KG1 (cell line): ENCODE data around the gene ZFP69B.
"Not testable (repeated sequence)": the region's sequence is repeated elsewhere in the genome, so short reads cannot be mapped to it uniquely, and the experiment has no call there.

Source experiments
- DNase-seq: peaks from one replicate; lab custom pipeline; 2025; lab: John Stamatoyannopoulos, UW

ZFP69B gene

DNA sequence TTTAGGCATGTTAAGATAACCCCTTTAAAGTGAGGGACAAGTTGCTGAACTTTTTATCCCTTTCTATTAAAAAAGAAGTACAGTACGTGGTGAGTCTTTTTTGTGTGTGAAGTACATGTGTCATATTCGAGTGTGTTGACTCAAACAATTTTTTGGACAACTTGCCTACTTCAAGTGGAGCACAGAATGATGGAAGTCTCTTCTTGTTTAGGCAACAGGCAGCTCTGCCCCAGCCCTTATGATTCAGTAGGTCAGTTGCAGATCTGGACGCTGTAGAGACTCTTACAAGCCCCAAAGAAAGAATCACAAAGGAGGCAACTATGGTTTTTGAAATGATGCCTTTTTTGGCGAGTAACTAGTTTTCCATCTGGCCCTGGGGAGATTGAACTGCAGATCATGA lies 14.4 kb upstream of the ZFP69B start:
- no peak for DNase-seq

DNA sequence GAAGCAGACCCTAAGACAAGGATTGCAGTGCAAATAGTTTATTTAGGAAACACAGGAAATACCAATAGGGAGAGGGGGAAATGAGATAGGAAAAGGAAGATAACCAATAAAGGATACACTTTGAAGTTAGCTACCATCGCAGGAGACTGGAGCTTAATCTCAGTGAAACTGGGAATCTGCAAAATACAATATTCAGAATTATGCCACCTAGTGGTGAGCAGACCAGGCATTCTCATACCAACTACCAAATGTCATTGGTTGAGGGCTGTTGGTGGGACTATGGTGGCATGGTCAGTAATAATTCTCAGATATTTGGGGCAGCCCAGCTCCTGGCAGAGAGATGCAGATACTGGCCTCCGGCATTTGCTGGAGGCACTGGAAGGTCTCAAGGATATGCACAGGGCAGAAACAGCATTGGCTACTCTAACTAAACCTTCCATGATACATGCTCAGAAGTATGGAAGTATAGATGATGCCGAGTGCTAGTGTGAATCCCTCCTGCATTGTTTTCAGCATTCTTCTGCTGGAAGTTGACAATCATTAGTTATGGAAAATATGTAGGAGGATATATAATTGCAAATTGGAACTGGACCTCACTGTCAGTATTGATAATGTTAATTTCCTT lies 11.8 kb upstream of the ZFP69B start:
- DNase-seq, result no peak

DNA sequence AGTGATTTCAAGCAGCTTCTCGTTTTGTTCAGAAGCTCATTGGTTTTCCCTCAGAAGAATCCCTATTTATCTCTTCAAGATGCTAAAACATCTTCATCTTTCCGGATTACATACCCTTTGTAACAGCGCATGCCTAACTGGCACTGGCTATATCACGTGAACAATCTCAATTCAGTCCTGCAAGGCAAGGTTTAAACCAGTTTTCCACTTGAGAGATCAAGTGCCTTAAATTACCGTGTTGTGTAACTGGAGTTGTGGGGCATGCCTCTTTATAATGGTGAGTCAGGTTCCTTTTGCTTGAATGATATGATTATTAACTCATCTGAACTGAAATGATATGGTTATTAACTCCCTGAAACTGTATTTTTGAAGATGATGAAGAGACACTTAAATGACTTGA lies 11.0 kb upstream of the ZFP69B start:
- no peak for DNase-seq

DNA sequence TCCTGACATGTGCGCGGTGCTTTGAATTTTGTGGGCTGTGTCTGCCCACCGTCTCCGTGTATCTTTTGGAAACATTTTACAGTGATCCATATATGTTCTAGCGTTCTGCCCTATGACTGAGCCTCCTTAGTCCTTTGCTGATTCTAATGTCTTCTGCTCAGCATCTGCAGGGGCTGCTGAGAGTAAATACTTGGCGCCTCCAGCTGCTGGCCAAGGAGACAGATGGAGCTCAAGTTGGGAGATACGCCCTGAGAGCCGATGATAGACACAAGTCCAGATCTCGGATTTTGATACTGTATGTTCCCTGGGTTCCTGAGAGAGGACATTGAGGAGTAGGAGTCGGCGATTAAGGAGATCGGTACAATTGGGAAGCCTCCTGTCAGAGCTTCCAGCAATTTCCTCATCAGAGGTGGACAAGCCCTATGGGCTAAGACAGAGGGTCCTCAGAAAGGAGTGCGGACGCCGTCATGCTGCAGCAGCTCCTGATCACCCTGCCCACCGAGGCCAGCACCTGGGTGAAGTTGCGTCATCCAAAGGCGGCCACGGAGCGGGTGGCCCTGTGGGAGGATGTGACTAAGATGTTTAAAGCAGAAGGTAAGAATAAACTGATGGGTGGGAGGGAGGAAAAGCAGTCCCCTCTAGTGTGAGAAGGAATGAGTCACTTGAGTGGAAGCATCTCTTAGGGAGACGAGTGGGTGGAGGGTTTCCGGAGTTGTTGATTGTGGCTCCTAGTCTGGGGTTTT lies 390 bp downstream of the ZFP69B start:
- no peak for DNase-seq

DNA sequence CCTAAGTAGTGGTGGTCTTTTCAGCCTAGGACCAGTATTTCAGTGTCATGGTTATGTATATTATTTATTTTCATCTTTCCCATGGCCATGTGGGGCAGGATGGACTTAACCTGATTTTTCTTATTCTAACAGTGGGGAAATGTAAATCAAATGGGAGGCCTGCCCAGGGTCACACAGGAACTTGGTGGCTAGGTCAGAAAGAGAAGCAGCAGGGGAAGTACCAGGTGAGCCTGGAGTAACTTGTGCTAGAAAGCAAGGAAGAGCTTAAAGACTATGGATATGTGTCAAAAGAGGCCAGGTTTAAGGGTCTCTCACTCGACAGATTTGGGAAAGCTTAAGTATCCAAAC lies 936 bp downstream of the ZFP69B start:
- no peak for DNase-seq

DNA sequence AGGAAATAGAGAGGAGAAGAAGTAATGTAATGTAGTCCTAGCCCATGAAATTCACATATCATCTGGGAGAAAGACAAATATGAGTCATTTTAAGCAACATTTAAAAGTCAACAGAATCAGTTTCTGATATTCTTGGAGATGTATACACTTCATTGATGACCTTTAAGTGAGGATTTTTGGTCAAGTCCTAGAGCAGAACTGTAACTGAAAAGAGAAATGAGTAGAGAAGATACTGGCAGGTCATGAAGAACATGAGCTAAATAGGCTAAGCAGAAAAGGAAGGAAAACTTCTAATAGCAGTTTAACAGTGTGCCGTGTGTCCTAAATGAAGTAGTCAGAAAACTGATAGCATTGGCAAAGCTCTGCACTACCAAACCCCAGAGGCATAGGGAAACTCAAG lies 4.6 kb downstream of the ZFP69B start:
- no peak for DNase-seq

DNA sequence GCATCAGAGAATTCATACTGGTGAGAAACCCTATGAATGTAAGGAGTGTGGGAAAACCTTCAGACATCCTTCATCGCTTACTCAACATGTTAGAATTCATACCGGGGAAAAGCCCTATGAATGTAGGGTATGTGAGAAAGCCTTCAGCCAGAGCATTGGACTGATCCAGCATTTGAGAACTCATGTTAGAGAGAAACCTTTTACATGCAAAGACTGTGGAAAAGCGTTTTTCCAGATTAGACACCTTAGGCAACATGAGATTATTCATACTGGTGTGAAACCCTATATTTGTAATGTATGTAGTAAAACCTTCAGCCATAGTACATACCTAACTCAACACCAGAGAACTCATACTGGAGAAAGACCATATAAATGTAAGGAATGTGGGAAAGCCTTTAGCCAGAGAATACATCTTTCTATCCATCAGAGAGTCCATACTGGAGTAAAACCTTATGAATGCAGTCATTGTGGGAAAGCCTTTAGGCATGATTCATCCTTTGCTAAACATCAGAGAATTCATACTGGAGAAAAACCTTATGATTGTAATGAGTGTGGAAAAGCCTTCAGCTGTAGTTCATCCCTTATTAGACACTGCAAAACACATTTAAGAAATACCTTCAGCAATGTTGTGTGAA lies 12.8 kb downstream of the ZFP69B start:
- DNase-seq, result no peak

DNA sequence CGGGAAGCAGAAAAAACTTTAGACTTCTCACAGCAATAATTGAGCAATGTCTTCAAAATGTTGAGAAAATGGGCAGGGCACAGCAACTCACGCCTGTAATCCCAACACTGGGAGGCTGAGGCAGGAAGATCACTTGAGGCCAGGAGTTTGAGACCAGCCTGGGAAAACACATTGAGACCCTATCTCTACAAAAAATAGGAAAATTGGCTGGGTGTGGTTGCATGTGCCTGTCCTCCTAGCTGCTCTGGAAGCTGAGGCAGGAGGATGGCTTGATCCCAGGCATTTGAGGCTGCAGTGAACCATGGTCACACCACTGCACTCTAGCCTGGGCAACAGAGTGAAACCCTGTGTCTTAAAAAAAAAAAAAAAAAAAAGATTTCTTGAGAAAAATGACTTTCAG lies 19.1 kb downstream of the ZFP69B start:
- DNase-seq, result no peak

DNA sequence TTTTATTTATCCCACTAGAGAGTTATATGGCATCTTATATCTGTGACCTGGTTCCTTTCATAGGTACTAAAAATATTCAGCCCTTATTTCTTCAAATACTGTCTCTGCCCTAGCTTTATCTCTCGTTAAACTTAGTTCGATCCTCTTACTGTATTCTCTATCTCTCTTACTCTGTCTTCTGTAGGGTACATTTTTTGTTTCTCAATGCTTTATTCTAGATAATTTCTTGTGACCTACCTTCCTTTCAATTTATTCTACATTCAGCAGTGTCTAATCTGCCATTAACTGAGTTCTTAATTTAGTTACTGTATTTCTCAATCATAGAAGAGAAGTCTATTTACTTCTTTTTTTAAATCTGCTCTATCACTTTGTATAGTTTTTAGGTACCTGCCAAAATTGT lies 25.0 kb downstream of the ZFP69B start:
- no peak for DNase-seq

DNA sequence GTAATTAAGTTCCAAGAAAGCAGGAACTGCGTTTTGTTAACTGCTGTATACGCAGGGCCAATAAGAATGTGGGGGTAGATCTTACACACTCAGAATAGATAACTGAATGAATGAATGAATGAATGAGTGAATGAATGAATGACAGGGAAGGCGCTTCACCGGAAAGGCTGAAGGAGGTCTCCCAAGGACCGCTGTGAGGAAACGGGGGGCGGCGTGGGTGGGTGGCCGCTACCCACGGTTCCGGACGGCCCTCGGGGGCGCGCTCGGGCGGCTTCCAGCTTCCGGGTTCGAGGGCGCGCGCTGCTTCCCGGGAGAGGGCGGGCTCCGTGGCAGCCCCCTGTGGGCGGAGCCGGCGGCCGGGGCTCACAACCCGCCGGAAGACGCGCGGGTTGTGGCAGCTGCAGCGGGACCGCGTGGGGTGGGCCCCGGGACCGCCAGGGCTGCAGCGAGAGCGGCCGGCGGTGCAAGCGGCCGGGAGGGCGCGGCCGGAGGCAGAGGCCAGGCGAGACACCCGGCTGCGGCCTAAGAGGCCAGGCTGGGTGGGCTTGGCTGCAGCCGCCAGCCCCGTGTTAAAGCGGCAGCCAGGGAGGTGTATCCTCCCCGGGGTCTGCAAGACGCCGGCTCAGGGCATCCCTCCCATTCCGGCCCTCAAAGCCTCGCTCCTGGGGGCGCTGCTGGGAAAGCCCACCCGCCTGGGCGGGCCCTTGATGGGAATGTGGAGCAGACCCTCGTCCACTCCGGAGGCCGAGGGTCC lies 26.8 kb downstream of the ZFP69B start, which contains the start of gene ZFP69:
TSS of gene ZFP69 (plus strand) at position 367 of the 754 bp plus-strand sequence. CDS start 2,072 bp downstream, outside the sequence.
- peak; percentile 61 for DNase-seq

DNA sequence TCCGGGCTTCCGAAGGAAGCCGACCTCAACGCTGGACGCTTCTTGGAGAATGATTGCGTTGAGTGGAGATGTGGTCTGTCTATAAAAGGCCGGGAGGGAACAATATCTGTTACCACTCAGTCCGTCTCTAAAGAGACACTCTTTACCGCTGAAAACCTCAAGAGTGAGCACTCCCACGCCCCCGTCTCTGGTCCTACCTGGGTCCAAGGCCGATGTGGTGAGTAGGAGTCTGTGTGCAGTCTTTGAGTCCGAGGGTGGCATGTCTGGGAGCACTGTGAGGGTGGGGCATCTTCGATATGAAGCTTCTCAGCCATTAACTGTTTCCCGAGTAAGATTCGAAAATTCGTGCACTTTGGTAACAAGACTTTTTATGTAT lies 27.4 kb downstream of the ZFP69B start:
- no peak for DNase-seq

DNA sequence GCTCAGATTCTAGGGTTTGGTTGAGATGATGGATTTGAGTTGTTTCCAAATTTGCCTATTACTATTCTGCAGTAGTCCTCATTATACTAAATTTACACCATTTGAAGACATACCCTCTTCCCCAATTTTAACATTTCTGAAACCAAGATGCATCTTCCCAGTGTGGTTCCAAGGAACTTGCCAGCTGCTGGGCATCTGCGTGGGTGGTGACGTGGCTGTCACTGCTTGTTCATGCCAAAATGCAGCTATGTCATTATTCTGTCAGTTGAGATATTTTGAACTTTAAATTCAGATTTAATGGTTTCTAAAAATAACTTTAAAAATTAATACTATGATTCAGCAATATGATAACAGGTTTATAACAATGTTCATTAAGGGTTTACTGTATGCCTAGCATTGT lies 28.0 kb downstream of the ZFP69B start:
- no peak for DNase-seq

DNA sequence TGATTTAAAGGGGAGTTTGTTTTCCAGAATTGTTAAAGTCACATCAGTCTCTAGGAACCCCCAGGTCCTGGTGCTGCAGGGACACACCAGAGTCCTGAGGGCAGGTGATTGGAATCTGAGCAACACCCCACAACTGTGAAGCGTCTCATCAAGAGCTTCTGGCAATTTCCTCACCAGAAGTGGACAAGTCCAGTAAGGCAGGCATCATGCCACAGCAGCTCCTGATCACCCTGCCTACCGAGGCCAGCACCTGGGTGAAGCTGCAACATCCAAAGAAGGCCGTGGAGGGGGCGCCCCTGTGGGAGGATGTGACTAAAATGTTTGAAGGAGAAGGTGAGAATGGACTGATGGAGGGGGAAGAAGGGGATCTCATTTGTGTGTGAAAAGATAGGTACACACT lies 28.9 kb downstream of the ZFP69B start:
- DNase-seq, result no peak

DNA sequence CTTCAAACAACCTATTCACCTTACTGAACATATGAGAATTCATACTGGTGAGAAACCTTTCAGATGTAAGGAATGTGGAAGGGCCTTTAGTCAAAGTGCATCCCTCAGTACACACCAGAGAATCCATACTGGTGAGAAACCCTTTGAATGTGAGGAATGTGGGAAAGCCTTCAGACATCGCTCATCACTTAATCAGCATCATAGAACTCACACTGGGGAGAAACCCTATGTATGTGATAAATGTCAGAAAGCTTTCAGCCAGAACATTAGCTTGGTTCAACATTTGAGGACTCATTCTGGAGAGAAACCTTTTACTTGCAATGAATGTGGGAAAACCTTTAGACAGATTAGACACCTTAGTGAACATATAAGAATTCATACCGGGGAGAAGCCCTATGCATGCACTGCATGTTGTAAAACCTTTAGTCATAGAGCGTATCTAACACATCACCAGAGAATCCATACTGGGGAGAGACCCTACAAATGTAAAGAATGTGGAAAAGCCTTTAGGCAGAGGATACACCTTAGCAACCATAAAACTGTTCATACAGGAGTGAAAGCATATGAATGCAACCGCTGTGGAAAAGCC lies 45.1 kb downstream of the ZFP69B start:
- no peak for DNase-seq

DNA sequence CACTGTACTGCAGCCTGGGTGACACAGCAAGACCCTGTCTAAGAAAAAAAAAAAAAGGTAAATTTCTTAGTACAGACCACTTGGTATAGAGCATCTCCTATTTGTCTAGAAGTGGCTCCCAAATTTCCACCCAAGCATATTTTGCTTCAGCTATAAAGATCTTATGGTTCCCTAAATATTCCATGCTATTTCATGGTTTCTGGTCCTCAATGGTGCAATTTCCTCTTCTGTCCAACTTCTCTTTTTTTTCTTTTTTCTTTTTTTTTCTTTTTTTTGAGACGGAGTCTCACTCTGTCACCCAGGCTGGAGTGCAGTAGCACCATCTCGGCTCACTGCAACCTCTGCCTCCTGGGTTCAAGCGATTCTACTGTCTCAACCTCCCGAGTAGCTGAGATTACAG lies 52.4 kb downstream of the ZFP69B start:
- DNase-seq, result not testable (repeated sequence)

DNA sequence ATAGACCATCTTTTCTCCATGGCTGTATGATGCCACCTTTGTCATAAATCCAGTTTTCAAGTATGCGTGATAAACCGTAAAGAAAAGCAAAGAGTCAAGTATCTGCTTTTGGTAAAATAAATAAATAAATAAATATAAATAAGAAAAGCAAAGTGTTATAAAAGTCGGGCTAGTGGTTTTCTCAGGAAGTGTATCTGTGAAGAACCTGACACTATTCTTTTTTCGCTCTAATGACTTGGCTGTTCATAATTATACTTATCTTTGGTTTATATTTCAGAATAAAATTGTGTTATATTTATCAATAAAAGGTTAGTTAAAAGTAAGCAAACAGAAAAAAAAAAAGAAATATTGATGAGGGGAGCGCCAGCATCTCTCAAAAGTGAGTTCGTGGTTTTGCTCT lies 57.7 kb downstream of the ZFP69B start:
- DNase-seq, result no peak

DNA sequence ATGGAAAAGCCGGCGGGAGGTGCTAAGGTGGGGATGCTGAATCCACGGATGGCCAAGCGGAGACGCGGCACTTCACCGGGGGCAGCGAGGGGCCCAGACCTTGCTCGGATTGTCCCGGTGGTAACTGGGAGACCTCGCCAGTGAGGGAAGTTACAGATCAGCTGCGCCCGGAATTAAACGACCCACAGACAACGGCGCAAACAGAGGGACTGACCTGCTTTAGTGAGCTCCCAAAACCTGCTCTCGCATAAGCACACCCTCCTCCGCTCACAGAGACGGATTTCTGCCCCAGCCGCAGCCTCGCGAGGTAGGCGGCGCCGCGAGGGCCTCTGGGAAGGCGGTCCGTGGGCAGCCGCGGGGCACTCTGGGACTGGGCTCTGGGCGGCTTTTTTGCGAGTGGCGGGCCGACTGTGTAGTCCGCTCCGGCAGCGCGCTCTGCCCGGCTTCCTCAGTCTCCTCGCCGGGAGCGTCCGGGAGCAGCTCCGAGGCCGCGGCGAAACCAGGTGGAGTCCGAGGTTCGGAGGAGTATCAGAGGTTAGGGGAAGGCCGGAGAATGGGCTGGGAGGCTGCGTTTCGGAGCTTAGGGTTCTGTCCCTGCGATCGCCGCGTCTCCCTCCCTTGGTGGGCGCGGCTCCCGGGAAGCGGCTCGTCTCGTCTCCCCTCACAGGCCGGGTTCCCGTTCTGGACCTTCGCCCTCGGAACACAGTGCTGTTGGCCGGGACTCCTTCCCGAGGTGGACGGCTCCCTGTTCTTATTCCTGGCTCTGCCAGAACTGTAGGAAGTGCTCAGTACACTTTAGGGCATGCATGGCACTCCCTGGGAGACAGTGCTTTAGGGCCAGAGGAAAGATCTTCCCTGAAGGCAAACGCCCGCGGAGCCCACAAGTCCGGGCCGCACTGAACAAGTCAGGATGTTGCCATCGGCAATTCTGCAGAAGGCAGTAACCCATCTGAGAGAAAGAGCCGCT lies 58.4 kb downstream of the ZFP69B start, which contains the start of gene EXO5:
TSS of gene EXO5 (plus strand) at position 393 of the 967 bp plus-strand sequence. CDS start 5,778 bp downstream, outside the sequence.
- DNase-seq, result peak; percentile 46
